K562 (cell line): ENCODE measurements around the gene CENPX. TPM values are rescaled to one million over a fixed set of nuclear protein-coding genes. Genes with fewer than 3 reads are reported as not detected.
A peak's percentile ranks its signal among the peaks of the same experiment; 100 is the strongest.

Source experiments
- BRD4 ChIP-seq: fragments of 200-600 bp; sonication (generic); IDR thresholded peaks from 2 replicates; pipeline ENCODE4 v1.6.1; 2017; ENCODE audit warnings: inconsistent platforms
- CHD7 ChIP-seq: fragments of 200-600 bp; sonication (generic); IDR thresholded peaks from one replicate; pipeline ENCODE4 v1.6.1; 2012; ENCODE audit warnings: mild to moderate bottlenecking, low read depth, low read length, inconsistent platforms
- GABPB1 ChIP-seq: sonication (generic); formaldehyde crosslinking; IDR thresholded peaks from 2 replicates; pipeline ENCODE4 v1.8.0; 2022; ENCODE audit warnings: mild to moderate bottlenecking, missing genetic modification reagents
- HMGN3 ChIP-seq: IDR thresholded peaks from 2 replicates; pipeline ENCODE4 v1.6.1; 2011; ENCODE audit warnings: borderline replicate concordance, low read depth, mild to moderate bottlenecking, mixed read lengths, low read length; ENCODE audit not compliant: insufficient read length; ENCODE audit errors: extremely low read depth
- NR3C1 ChIP-seq: sonication (generic); formaldehyde crosslinking; IDR thresholded peaks from 2 replicates; pipeline ENCODE4 v1.8.1; 2022; ENCODE audit warnings: missing genetic modification reagents
- RB1 ChIP-seq: fragments of 450-650 bp; IDR thresholded peaks from 2 replicates; pipeline ENCODE4 v1.6.1; 2017; ENCODE audit warnings: low read depth, mild to moderate bottlenecking
- RBM22 ChIP-seq: fragments of 200-400 bp; formaldehyde crosslinking; IDR thresholded peaks from 2 replicates; pipeline ENCODE4 v1.6.1; 2018; ENCODE audit warnings: low read length, low read depth; ENCODE audit not compliant: poor library complexity, severe bottlenecking
- polyA plus RNA-seq, 8 experiments: library from polyadenylated mRNA; depleted of rRNA in 4 of 8; stranded (reverse) in 5 of 8; unstranded in 3 of 8; fragments of >200 nt; fragmentation: Nextera tagmentation in 2 of 8; fragmentation: Illumina TruSeq in 1 of 8; extraction: Ambion mirVana in 2 of 8; extraction: Trizol in 1 of 8; gene quantifications; 2 replicates each; pipeline versions ENCODE4 v1.2.1 to v1.2.3, GENCODE V29; 2011 to 2014; ENCODE audit warnings: inconsistent platforms in 1 of 8, missing spikeins in 1 of 8
- total RNA-seq, 7 experiments: library from RNA; depleted of rRNA in 6 of 7; stranded (reverse); fragments of >200 nt in 6 of 7; fragmentation: Illumina TruSeq in 2 of 7; extraction: Trizol in 2 of 7; gene quantifications; 2 replicates each; pipeline versions ENCODE4 v1.2.1 to v1.2.3, GENCODE V29; 2011 to 2021; ENCODE audit warnings: low replicate concordance in 1 of 7

Gene CENPX
- total and polyA plus RNA-seq, 9 of the 15 experiments (the other 6 are each of a cell fraction or from before 2014, with no cell fraction given), result 32.7 to 352 (median 127) TPM

DNA sequence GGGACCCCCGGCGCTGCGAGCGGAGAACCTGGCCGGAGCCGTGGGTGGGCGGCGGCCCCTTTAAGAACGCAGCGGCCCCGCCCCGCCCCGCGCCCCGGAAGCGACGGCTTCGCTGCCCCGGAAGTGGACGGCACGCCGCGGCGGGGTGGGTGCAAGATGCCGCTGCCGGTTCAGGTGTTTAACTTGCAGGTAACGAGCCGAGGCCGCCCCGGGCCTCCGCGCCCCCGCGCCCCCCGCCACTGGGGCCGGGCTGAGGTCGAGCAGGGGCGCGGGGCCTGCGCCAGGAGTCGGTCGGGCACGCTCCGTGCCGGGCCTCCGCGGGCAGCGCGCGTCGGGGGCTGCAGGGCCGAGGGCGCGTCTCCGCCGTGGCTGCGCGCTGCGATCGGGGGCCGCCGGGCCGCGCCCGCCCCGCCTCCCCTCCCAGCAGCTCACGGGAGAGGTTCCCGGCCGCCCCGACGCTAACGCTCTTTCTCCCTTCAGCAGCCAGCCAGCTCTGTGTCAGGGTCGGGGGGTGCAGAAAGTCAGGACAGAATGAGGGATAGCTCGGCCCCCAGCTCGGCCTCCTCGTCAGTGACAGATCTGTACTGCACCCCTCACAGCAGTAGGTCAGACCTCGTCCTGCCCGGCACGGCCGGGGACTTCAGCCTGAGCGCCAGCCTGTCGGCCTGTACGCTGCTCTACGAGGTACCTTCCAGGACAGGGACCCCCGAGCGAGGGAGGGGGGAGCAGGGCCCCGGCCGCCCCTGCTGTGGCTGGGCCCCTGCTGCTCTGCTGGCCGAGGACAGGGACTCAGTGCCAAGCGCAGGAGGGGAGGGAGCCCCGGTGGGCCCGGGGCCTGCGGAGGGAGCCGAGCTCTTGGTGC is 29.3 kb upstream of the CENPX start, which contains the start of the genes GPS1 and RFNG (continued):
- TF ChIP-seq CHD7 (no peak), NR3C1 (CRISPR knock-in tag) (no peak), HMGN3 (peak; percentile 8), GABPB1 (CRISPR knock-in tag) (peak; percentile 85; the same call in 1 of the 2 replicates), BRD4 (no peak), RB1 (peak; percentile 73; the same call in 1 of the 2 replicates), RBM22 (no peak)
